GM12801 (cell line): ENCODE data around the gene MFRP.

Source experiments
- CTCF ChIP-seq: IDR thresholded peaks from one replicate; pipeline ENCODE4 v1.5.1; 2011; ENCODE audit warnings: control low read depth; ENCODE audit not compliant: insufficient read length; ENCODE audit errors: extremely low read depth

The MFRP gene

GRCh38 chr11:119380827-119381180, 34.3 kb upstream of the MFRP start:
- TF ChIP-seq CTCF, result no peak

- TF ChIP-seq CTCF, result no peak
Measured at GRCh38 chr11:119380160-119380826, 33.8 kb upstream of the MFRP start.

- TF ChIP-seq CTCF, result no peak
Measured at GRCh38 chr11:119378851-119379465, 32.5 kb upstream of the MFRP start.

- no peak for TF ChIP-seq CTCF
Measured at GRCh38 chr11:119377961-119378667, 31.6 kb upstream of the MFRP start.

GRCh38 chr11:119377112-119377901, 30.8 kb upstream of the MFRP start:
- TF ChIP-seq CTCF, result no peak

GRCh38 chr11:119376197-119376847, 29.8 kb upstream of the MFRP start:
- TF ChIP-seq CTCF, result no peak
